NCI-H1092 treated with DMSO at 0.1 percent for 48 hours (cell line): ENCODE data around the gene TMEM37.

Experiments used
- DNase-seq: peaks from one replicate; lab custom pipeline; 2025; lab: John Stamatoyannopoulos, UW

The TMEM37 gene

DNA sequence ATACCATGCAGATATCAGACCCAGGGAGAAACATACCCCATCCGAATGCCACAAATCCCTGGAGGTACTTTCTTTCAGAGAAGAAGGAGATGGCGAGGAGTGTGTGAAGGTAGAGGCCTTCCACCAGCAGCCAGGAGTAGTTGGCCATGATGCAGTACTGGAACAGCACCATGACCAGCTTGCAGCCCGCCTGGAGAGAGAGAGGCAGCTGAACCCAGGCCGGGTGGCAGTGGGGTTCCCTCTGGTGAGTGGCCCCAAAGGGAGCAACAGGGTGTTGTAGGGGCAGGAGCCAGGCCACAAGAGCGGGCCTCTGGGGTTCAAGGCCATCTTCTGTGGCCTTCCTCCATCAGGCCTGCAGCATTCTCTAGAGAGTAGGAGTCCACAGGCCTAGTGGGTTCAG lies 30.2 kb downstream of the TMEM37 start:
- no peak for DNase-seq

DNA sequence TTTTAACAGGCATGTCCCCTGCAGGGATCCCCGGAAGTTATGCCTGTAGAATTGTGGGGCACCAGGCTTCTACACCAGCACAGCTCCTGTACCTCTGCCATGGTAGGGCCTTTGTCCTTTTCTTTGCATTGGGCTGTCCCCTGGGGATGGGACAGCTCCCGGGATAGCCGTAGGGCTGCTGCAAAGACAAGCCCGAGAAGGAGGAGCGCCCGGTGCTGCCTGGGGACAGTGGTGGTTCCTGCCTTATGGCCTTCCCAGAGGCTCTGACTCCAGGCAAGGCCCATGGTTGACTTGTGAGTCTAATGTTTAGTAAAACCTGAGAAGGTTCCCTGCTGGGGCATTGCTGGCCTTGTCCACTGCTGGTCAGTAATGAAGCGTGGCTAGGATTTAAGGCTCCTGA lies 30.9 kb downstream of the TMEM37 start:
- DNase-seq: no peak

DNA sequence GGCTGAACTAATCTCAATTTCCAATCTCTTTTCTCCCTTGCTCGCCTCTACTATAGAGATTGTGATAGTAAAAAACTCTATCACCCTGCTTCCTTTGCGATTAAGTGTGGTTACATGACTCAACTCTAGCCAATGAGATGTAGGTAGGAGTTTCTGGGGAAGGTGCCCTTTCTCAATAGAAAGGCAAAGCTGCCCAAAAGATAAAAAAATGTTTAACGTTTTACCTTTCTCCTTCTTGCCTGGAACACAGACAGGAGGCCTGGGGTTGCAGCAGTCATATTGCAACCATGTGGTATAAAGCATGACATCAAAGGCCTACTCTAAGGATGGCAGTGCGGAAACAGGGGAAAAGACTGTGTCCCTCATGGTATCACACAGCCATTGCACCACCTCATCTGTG lies 31.5 kb downstream of the TMEM37 start:
- no peak for DNase-seq

DNA sequence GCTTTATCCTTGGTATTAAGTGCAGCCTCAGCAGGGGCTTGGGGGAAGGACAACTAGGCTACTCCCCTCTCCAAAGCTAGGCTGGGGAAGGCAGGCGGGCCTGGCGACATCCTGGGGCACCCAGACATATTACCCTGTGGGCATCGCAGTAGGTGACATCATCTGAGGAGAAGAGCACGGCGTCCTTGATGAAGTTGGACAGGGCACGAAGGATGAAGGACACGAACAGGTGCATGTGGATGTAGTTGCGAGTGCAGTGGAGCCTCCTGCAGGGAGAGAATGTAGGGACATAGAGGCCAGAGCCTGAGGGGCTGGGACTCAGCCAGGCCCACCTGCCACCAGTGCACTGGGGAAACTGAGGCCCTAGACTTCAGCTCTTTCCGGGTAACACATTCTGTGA lies 32.3 kb downstream of the TMEM37 start:
- DNase-seq: no peak

DNA sequence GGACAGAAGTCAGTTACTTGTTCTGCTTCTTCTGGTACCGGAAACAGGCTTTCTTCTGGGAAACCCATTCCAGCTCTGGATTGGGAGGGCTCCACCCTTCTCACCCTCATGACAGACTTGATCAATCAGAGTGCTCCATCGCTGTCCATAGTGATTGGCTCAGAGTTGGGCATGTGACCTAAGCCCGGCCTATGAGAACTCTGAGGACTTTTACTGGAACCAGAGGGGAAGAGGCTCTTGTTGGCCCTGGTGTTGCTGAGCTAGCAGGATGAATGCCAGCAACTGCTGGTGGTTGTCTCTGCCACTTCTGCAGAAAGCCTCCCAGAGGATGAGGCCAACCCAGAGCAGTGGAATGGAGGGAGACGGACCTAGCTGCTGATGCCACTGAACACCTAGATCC lies 33.3 kb downstream of the TMEM37 start:
- DNase-seq: no peak

DNA sequence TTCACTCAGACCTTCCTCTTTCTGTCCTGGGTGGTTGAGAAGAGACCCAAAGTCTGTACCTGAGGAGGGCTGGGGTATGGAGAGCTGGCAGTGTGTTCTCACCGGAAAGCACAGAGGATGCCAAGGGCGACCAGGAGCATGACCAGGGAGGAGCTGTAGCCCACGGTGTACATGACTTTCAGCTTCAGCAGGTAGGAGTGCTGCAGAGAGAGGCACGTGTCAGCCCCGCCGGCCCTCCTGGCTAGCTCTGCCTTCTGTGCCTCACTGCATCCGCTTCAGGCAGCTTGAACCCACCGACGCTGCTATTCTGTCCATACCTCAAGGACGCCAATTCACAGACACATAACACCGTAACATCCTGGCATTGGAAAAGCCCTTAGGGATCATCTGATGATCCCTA lies 34.0 kb downstream of the TMEM37 start:
- no peak for DNase-seq

DNA sequence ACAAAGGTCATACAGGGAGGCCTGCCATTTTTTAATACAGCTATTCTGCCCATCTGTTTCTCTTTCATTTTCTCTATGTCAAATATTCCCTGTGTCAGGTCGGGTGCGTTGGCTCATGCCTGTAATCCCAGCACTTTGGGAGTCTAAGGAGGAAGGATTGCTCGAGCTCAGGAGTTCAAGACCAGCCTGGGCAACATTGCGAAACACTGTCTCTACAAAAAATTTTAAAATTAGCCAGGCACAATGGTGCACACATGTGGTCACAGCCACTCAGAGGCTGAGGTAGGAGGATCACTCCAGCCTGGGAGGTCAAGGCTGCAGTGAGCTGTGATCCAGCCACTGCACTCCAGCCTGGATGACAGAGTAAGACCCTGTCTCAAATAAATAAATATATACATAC lies 34.7 kb downstream of the TMEM37 start:
- DNase-seq: no peak

DNA sequence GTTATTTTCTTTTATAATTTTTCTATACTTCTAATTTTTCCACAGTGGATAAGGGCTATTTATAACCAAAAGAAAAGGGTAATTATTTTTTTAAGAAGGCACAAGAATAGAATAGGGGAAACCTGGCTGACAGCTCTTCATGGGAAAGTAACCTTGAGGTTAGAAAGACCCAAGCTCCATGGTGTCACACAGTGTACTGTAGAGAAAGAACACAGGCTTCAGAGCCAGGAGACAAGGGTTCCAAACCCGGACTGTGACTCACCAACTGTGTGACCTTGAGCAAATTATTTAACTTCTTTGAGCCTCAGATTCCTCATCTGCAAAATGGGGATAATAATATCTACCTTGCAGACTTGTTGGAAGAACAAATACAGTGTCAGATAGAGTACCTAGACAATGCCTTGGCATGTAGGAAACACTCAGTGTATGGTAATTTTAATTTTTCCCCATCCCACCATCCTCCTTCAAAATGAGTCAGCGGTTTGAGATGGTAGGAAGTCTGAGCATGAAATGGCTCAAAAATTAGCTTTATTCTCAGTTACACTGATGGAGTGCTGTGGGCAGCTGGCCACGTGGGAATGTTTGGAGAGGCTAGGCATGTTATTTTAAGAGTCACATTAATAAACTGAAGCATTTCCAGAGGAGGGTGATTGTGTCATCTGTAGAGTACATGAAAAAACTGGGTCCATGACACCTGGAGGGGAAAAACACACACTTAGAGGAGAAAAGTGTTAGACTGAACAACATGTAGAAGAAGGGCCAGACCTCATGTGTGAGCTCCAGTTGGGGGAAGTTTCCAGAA lies 36.7 kb downstream of the TMEM37 start:
- no peak for DNase-seq

DNA sequence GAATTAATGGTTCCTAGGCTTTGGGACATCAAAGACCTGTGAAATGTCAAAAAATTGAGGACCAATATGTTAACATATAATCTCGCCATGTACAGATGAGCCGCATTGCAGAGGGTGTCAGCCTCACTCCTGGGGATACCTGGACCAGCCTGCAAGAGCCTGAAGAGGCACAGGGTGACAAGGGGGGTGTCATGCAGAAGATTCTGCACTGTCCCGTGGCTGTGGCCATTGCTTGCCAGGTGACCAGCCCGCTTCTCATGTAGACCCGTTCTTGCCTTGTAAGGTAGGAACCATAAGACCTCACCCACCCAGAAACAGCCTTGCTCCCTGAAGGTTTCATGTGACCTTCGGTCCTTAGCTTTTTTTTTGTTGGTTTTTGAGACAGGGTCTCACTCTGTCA lies 37.5 kb downstream of the TMEM37 start:
- DNase-seq: no peak

DNA sequence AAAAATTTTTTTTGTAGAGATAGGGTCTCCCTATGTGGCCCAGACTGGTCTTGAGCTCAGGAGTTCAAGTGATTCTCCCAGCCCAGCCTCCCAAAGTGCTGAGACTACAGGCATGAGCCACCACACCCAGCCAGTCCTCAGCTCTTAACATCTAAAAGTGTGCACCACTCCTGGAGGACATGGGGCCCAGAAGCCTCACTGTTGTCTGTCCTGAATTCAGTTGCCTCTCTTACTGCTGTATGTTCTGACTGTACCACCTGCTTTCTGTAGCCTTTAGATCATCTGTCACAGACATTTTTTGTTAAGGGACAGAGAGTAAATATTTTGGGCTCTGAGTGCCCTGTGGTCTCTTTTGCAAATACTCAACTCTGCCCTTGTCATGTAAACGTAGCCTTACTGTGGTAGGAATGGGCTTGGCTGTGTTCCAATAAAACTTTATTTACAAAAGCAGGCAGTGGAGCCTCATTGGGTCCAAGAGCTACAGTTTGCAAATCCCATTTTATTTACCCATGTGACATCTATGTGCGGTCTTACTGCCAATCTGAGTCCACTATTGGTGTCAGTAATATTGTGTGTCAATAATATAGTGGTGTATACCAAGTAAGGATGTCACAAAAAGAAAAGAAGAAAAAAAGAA lies 38.1 kb downstream of the TMEM37 start:
- peak; percentile 77 for DNase-seq

DNA sequence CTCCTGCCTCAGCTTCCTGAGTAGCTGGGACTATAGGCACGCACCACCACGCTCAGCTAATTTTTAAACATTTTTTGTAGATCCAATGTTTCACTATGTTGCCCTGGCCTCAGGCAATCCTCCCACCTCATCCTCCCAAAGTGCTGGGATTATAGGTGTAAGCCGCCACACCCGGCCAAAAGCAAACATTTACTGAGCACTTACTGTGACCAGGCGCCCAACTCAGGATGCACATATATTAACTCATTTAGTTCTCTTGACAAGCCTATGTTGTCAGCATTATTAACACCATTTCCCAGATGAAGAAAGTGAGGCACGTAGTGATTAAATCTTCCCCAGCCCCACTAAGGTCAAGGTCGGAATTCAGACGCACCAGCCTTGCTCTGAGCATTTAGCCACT lies 41.1 kb downstream of the TMEM37 start:
- no peak for DNase-seq

DNA sequence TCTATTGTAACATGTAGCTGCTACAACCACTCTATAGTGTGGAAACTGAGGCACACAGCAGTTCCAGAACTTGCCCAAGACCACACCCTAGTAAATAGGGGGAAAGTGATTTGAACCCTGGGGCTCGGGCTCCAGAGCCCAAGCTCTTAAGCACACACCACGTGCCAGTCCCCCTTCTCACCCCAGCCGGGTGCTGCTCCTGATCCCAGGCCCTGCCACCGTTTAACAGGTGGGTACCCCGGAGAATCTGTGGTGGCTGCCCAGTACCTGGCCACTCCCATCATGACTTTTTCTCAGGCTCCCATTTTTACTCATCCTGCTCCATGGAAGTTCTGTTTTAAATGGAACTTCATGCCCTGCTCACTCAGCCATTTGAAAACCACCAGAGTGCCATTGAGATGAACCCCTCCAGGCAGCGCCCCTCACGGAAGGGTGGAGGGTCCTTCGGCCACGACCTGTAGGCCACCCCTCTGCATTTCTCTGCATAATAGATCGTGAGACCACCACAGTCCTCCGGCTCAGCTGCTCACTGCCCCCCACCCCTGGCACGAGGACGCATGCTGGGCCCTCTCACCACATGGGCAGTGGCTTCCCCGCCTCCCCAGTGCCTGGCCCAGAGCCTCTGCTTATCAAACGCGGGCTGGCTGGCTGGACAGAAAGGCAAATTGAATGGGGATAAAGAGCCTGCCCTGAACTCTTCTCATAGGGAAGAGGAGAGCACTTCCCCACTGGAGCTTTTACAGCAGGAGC lies 42.1 kb downstream of the TMEM37 start:
- no peak for DNase-seq

DNA sequence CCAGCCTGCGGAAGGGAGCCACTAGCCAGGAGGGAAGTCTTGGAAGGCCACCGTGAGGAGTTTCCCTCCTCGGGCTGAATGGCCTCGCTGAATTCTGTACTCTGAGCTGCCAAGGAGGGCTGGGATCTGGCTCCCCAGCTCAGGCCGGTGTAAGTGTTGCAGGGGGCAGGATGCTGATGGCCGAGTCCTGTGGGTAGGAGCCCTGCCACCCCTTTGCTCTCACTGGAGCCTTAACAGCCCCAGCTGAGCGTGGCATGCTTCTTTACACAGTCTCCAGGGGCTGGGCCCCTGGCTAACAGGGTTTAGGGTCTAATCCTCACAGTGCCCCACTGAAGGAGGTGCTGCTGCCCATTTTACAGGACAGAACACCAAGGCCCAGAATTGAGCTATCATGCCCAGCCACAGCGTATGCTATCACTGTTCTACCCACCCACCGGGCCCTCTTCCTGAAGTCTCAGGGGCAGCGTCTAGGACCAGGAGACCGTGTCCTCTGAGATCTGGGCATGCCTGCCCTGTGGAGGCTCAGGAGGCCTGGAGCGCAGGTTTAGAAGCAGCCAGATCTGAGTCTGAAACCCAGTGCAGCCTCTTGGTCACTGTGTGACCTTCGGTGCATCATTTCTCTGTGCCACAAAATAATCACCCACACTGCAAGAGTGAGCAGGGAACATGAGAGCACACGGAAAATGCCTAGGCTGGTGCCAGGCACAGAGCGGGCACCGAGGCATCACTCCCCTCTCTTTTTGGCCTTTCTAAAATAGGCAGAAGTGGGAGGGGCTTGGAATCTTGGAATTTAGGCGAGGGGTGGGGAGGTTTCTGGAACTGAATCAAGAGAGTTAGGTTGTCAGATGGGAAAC lies 42.9 kb downstream of the TMEM37 start:
- DNase-seq: no peak

DNA sequence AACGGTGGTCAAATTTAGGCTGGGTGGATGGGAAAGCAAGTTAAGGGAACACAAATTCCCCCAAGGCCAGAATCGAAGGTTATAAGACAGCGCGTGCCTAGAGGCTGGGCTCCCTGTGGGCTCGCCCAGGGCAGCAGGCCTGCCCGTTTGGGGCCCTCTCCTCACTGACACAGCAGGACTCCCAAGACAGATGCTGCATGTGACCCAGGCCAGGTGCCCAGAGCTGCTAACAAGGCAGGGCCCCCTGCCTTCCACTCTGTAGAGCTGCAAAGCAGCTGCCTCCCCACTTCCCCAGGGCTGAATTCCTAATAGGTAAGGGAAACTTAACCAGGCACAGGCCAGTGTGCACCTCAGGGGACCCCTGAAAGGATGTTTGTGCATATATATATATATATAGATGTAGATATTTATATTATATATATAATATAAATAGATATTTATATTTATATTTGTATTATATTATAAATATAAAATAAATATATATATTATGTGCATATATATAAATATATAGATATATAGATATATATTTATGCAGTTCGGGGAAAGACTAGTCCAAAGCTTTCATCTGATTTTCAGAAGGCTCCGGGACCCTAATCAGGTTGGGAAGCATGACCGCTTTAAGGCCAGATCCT lies 43.7 kb downstream of the TMEM37 start:
- no peak for DNase-seq

DNA sequence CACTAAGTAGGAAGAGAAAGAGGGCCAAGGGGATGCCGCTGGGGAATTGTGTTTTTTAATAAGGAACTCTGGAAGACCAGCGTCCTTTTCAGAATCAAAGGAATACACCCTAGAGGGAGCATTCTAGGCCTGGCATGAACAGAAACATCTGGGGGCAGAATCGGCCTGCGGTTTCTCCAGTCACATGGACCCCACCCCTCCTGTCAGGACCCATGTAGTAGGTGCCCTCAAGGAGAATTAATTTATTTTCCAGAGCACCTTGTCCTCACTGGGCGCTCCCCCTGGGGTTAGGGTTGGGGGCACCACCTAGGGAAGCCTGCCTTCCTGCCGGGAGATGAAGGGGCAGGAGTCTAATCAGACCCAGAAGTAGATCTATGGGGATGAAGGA lies 44.2 kb downstream of the TMEM37 start:
- no peak for DNase-seq

DNA sequence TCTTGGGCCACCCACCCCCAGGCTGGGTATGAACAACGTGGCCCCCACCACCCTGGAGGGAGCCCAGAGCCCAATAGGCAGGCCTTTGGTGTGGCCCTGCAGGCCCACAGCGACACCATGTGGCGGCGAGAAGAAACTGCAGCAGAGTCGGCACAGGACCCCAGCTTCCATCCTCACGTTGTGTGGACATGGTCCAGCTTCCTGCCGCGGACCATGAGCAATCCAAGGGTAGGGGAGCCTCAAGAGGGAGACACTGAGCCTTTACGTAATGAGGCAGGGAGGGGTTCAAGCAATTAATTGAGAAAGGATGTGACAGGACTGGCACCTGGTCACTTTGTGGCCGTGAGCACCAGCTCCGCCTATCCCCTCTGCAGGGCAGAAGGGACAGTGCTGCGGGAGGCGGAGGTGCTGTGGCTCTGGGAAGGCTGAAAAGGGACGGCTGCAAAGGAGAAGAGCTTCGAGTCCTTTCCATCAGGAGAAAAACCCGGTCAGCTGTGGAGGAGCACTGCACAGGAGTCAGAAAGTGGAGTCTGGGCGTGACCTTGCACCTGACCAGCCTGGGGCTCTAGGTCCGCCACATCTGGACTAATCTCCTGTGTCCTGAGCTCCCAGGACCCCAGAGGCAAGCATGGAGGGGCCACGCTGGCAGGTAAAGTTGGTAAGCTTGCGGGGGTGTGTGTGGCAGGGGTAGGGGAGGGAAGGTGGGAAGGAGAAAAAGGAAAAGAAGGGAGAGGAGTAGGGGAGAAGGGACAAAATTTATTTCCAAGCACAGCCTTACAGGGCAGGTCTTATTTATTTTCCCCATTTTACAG lies 44.9 kb downstream of the TMEM37 start:
- peak; percentile 47 for DNase-seq

DNA sequence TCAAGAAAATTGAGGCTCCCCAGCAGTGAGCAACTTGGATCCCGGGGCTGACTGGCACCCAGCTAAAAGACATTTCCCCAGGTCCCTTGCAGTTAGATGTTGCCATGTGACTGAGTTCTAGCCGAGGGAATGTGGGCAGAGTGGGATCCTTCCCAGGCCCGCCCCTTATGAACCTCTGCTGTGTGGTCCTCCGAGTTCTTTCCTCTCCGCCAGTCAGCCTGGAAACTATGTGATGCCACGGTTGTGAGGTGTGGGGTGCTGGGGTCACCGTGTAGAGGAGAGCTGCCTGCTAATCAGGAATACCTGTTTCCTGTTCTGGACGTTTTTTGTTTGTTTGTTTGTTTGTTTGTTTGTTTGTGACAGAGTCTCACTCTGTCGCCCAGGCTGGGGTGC lies 45.5 kb downstream of the TMEM37 start:
- DNase-seq: no peak

DNA sequence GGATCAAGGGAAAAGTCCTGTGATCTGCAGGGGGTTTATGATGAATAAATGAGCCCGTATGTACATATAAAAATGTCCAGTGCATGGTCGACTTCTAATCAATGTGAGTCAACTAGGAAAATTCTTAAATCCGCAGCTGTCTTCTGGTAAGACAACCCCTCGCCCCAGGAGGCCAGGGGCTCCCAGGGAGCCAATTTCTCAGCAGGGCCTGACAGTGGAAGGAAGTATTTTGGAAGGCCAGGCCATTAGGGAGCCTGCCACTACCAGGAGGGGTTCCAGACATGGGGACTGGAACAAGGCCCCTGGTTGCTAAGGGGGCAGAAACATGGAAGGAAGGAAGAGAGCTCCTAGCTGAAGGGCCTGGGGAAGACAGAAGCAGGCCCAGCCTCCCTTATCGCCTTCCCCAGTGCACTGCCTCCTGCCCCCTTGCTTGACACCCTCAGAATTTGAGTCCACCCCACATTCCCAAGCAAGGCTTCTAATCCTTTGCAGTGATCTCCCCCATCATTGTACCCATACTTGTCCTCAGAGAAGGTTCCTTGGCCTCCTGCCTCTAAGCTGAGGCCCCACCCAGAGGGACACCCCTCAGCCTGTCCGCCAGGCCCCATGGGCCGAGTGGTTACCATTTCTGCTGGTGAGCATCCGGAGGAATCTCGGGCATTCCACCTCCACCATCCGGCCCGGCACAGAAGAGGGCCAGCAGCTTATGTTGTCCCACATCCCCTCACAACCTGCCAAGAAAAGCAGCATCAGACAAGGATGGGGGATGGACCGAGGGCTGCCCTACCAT lies 46.7 kb downstream of the TMEM37 start:
- no peak for DNase-seq

DNA sequence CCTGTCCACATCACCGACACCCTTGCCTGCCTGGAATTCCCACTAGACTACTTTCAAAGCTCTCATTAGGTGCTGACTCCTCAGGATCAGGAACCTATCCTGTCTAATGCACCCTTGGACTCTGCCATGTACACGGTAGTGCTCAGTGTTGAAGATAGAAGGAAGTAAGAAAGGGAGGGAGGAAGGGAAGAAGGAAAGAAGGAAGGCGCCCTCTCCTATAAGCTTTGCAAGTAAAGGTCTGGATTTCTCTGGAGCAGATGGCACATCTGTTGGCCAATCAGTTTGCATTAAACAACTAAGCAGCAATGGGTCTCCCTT lies 47.3 kb downstream of the TMEM37 start:
- DNase-seq: no peak

DNA sequence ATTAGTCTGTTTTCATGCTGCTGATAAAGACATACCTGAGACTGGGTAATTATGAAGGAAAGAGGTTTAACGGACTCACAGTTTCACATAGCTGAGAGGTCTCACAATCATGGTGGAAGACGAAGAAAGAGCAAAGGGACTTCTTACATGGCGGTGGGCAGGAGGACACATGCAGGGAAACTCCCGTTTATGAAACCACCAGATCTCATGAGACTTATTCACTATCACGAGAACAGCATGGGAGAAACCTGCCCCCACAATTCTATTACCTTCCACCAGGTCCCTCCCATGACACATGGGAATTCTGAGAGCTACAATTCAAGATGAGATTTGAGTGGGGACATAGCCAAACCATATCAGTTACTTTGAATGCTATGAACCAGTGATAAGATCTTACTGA lies 48.5 kb downstream of the TMEM37 start:
- DNase-seq: no peak
